ENCODE measurements around the gene HTR7.

GRCh38 chr10:90790422-90790821 is 67.4 kb downstream of the HTR7 start:
- TF ChIP-seq POLR2A (IDR thresholded peaks at IDR 0.05; ENCODE audit: low read depth) = no peak
- no peak for TF ChIP-seq CTCF (IDR thresholded peaks at IDR 0.05)
